Dermis lymphatic vessel endothelial cell (primary cell): ENCODE results near the gene ARSJ. TPM values are rescaled to one million over a fixed set of nuclear protein-coding genes. Genes with fewer than 3 reads are reported as not detected.

Experiments used
- total RNA-seq: library from RNA; depleted of rRNA; stranded (reverse); fragments of >200 nt; gene quantifications from 2 replicates; pipeline ENCODE4 v1.2.1, GENCODE V29; 2014

Gene ARSJ
- total RNA-seq = 10.1 and 15.7 TPM in 2 replicates

GRCh38 chr4:113979148-113979904 is at the start of gene ARSJ:
ARSJ (minus strand) TSS chr4:113979647; CDS start chr4:113978834, 813 bp downstream.

Other genes with a start within 250 kb of the ARSJ start
- gene CAMK2D, start 217.9 kb downstream of the ARSJ start, total RNA-seq = 53.4 and 60.3 TPM in 2 replicates